Kidney epithelial cell (primary cell): ENCODE measurements around the gene CCDC92. TPM values are rescaled to one million over a fixed set of nuclear protein-coding genes. Genes with fewer than 3 reads are reported as not detected.

ENCODE experiments used
- DNase-seq: peaks from one replicate; pipeline ENCODE4 v3.0.0-alpha.2; 2010; ENCODE audit warnings: low read depth
- H3K27me3 ChIP-seq: 2 replicates; pipeline ENCODE4 v1.6.0; 2011; ENCODE audit warnings: low read length; ENCODE audit not compliant: control insufficient read depth, insufficient read depth
- H3K36me3 ChIP-seq: 2 replicates; pipeline ENCODE4 v1.5.1; 2011; ENCODE audit warnings: low read length; ENCODE audit not compliant: control insufficient read depth, insufficient read depth
- H3K4me3 ChIP-seq: 2 replicates; pipeline ENCODE4 v1.5.1; 2011; ENCODE audit warnings: low read depth, mild to moderate bottlenecking, control low read depth, low read length
- total RNA-seq: library from RNA; depleted of rRNA; stranded (reverse); fragments of >200 nt; gene quantifications from 2 replicates; pipeline ENCODE4 v1.2.3, GENCODE V29; 2015
- TF ChIP-seq, protein P1 (sequence below): IDR thresholded peaks from 2 replicates; pipeline ENCODE4 v1.5.1; 2011; ENCODE audit warnings: mild to moderate bottlenecking, moderate library complexity, low read length, control low read depth, inconsistent platforms; ENCODE audit not compliant: insufficient read depth, poor library complexity, severe bottlenecking

CCDC92 gene
- total RNA-seq, 1 donor from 2014 or later = 30.8 TPM

DNA sequence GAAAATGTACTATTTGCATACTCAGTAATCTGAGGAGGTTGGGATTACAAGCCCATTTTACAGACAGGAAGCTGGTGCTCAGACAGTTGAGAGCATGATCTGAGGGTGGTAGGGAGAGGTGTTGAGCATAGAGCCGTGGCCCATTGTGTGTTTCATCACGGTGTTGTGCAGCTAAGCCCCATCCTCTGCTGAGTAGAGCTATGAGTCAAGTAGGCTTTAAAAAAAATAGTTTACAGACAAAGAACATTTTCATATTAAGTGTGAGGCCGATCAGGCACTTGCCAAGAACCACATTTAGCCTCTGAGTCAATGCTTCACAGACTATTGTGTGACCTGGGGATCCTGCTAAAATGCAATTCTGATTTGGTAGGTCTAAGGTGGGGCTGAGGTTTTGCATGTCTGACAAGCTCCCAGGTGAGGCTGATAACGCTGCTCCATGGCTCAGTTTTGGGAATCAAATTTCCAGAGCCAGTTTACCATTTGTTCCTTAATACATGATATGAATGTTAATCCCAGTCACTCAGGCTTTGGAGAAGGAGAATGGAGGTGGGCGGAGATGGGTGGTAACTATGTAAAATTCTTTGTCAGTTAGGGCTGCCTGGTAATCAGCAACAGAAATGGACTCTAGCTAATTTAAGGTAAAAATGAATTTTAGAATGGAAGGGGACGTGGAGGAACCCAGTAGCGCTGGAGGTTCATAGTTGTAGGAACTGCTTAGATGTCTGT, 22.6 kb upstream of the CCDC92 start:
- TF ChIP-seq, protein P1, sequence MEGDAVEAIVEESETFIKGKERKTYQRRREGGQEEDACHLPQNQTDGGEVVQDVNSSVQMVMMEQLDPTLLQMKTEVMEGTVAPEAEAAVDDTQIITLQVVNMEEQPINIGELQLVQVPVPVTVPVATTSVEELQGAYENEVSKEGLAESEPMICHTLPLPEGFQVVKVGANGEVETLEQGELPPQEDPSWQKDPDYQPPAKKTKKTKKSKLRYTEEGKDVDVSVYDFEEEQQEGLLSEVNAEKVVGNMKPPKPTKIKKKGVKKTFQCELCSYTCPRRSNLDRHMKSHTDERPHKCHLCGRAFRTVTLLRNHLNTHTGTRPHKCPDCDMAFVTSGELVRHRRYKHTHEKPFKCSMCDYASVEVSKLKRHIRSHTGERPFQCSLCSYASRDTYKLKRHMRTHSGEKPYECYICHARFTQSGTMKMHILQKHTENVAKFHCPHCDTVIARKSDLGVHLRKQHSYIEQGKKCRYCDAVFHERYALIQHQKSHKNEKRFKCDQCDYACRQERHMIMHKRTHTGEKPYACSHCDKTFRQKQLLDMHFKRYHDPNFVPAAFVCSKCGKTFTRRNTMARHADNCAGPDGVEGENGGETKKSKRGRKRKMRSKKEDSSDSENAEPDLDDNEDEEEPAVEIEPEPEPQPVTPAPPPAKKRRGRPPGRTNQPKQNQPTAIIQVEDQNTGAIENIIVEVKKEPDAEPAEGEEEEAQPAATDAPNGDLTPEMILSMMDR = no peak
- H3K27me3 ChIP-seq = no peaks in the 10 kb centered on the region
- H3K36me3 ChIP-seq = peaks cover 7% of the 10 kb centered on the region
- DNase-seq = no peak
- H3K4me3 ChIP-seq = no peak overlapping the region

DNA sequence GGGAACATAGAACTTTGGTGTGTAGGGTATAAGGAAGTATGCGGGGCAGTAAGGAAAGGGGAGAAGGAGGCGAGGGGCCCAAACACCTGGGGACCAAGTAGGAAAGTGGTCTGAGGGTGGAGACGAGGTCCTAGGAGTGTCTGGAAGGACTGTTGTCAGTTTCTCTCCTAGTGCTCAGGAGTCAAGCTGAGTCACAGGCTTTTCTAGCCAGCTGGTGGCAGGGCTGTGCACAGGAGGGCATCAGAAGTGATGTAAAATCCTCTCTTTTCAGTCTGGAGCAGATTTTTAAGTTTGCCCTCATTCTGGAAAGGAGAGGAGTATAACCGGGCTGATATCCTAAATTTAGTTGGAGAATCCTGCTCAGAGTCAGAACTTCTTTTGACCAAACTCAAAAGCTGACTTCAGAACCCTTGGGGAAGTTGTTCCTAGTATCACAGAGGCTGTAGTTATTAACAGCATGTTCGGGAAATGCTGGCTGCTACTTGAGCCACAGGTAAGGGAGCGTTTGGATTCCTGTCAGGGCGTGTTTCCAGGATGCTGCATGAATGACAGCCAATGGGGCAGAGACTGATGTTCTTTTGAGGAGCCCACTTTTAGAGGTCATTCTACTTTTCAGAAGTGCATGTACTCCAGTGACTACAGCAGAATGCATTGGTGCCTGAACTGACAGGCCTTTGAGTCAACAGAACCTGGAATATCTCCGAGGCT, 19.6 kb upstream of the CCDC92 start:
- H3K27me3 ChIP-seq = no peaks in the 10 kb centered on the region
- H3K36me3 ChIP-seq = peaks cover 4% of the 10 kb centered on the region
- no peak for DNase-seq
- TF ChIP-seq, protein P1 = no peak
- H3K4me3 ChIP-seq = no peak overlapping the region

DNA sequence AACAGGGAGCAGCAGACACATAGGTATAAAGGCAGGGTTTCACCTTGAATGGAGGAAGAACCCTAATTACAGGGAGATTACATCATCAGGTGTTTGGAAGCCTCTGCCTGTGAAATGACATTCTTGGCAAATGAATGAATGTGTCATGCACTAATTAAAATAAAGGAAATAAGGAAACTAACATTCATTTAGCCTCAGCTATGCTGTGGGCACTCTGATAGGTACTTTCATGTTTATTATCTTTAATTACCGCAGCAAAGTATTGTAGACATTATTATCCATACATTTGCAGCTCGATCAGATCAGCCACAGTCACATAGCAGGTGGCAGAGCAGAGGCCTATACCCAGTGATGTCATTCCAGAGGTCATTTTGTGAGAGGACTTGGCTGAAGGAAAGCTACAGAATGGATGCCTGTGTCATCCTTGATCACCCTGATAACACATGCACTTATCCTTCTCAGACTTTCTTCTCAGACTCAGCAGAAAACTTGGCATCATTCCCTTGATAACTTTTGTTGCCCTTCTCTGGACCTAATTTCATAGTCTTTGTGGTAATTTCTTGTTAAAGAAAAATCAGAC, 18.8 kb upstream of the CCDC92 start:
- no peak for DNase-seq
- TF ChIP-seq, protein P1 = no peak
- H3K36me3 ChIP-seq = peaks cover 3% of the 10 kb centered on the region
- H3K4me3 ChIP-seq = no peak overlapping the region
- no peaks in the 10 kb centered on the region for H3K27me3 ChIP-seq

DNA sequence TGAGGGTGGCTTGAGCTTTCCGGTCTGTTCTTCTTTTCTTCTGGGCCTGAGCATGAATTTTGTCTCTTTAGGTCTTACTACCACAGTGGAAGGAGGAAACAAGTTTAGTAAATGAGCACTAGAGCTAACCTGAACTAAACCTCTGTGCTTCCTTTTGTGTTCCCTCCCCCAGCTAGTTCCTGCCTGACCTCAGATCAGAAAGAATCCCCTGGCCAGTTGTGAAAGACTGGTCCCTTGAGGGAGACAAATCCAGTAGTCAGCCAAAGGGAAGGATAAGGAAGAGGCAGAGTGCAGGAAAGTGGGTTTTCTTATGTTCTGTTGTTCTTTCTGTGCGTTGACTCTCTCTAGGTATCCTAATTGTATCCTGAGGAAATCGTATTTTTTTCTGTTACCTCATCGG, 17.9 kb upstream of the CCDC92 start:
- TF ChIP-seq, protein P1 = no peak
- DNase-seq = no peak
- no peaks in the 10 kb centered on the region for H3K27me3 ChIP-seq
- H3K4me3 ChIP-seq = no peak overlapping the region
- H3K36me3 ChIP-seq = peaks cover 3% of the 10 kb centered on the region

DNA sequence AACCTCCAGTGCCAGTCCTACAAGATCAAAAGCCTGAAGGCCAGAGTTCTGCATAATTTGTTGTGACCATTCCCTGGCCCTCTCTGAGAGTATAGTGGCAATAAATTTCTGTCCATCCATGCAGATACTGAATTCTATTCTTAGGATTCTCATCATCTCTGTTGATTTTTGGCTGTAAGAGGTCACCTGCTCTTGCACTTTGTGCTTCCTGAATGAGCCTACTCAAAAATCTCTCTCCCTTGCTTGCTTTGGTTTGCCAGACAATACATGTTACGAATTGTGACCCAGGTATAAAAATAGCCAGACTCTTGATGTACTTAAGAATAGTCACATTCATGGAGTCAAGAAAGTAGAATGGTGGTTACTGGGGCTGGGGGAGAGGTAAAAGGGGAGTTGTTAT, 17.1 kb upstream of the CCDC92 start:
- H3K36me3 ChIP-seq = peaks cover 1% of the 10 kb centered on the region
- no peaks in the 10 kb centered on the region for H3K27me3 ChIP-seq
- DNase-seq = no peak
- TF ChIP-seq, protein P1 = no peak
- no peak overlapping the region for H3K4me3 ChIP-seq
